GM19372 (cell line): Measurements from ENCODE around the gene PAX7.
"Not testable (repeated sequence)": the region's sequence is repeated elsewhere in the genome, so short reads cannot be mapped to it uniquely, and the experiment has no call there.

ENCODE experiments used
- ATAC-seq: cut with Tn5 transposase; IDR thresholded peaks from one replicate; pipeline ENCODE4 v1.9.1; 2021; ENCODE audit warnings: mild to moderate bottlenecking, low read depth, moderate library complexity; ENCODE audit not compliant: unreplicated experiment

Gene PAX7

GRCh38 chr1:18630511-18631495 lies at the start of gene PAX7:
TSS of gene PAX7 (plus strand) at chr1:18630846. CDS start at chr1:18631604, 758 bp downstream.
- no peak for ATAC-seq

GRCh38 chr1:18581420-18581880 lies 49.2 kb upstream of the PAX7 start:
- no peak for ATAC-seq

GRCh38 chr1:18582890-18583289 lies 47.8 kb upstream of the PAX7 start:
- no peak for ATAC-seq

- no peak for ATAC-seq
Observed at GRCh38 chr1:18583326-18583941, 47.2 kb upstream of the PAX7 start.

GRCh38 chr1:18586016-18586415 lies 44.6 kb upstream of the PAX7 start:
- not testable (repeated sequence) for ATAC-seq

- no peak for ATAC-seq
Observed at GRCh38 chr1:18588093-18588492, 42.6 kb upstream of the PAX7 start.

- no peak for ATAC-seq
Observed at GRCh38 chr1:18592368-18592767, 38.3 kb upstream of the PAX7 start.

GRCh38 chr1:18597160-18598042 lies 33.2 kb upstream of the PAX7 start:
- ATAC-seq: no peak

GRCh38 chr1:18599086-18599485 lies 31.6 kb upstream of the PAX7 start:
- ATAC-seq: no peak

- no peak for ATAC-seq
Observed at GRCh38 chr1:18599704-18600103, 30.9 kb upstream of the PAX7 start.

- ATAC-seq: no peak
Observed at GRCh38 chr1:18602533-18603211, 28.0 kb upstream of the PAX7 start.

GRCh38 chr1:18603212-18603852 lies 27.3 kb upstream of the PAX7 start:
- ATAC-seq: no peak

- ATAC-seq: no peak
Observed at GRCh38 chr1:18606443-18607288, 24.0 kb upstream of the PAX7 start.

- ATAC-seq: no peak
Observed at GRCh38 chr1:18607289-18607760, 23.3 kb upstream of the PAX7 start.

- ATAC-seq: no peak
Observed at GRCh38 chr1:18608534-18608933, 22.1 kb upstream of the PAX7 start.

- no peak for ATAC-seq
Observed at GRCh38 chr1:18611311-18611710, 19.3 kb upstream of the PAX7 start.

- no peak for ATAC-seq
Observed at GRCh38 chr1:18612073-18612472, 18.6 kb upstream of the PAX7 start.

- no peak for ATAC-seq
Observed at GRCh38 chr1:18614069-18614735, 16.4 kb upstream of the PAX7 start.
